ENCODE measurements around the gene DBP.

The DBP gene

GRCh38 chr19:48635966-48636858, 967 bp downstream of the DBP start:
- Mint-ChIP-seq H3K4me1 (peaks cover 29% of the 10 kb centered on the region), H3K4me3 (peak overlapping the region; percentile 86 to 97 (median 86)), H3K9me3 (no peaks in the 10 kb centered on the region), H3K27me3 (ENCODE audit: low read depth) (no peaks in the 10 kb centered on the region), H3K27ac (peak overlapping the region in 2 of 3 experiments; percentile 90 to 97), H3K36me3 (ENCODE audit: low read depth) (peaks cover 5% of the 10 kb centered on the region)
- no peak for TF ChIP-seq CTCF (IDR thresholded peaks at IDR 0.05; ENCODE audit: unreplicated experiment in 3 of 3)

- H3K27ac Mint-ChIP-seq, result peak overlapping the region in 2 of 3 experiments; percentile 43 to 97
- peaks cover 5% of the 10 kb centered on the region for H3K36me3 Mint-ChIP-seq (ENCODE audit: low read depth)
- H3K27me3 Mint-ChIP-seq (ENCODE audit: low read depth), result no peaks in the 10 kb centered on the region
Measured at GRCh38 chr19:48635263-48635965, 1.8 kb downstream of the DBP start.

GRCh38 chr19:48634424-48635262, 2.5 kb downstream of the DBP start:
- peak overlapping the region; percentile 21 to 96 (median 82) for H3K27ac Mint-ChIP-seq
- peaks cover 5% of the 10 kb centered on the region for H3K36me3 Mint-ChIP-seq (ENCODE audit: low read depth)
- H3K4me1 Mint-ChIP-seq, result peaks cover 39% of the 10 kb centered on the region
- no peaks in the 10 kb centered on the region for H3K9me3 Mint-ChIP-seq
- TF ChIP-seq CTCF (IDR thresholded peaks at IDR 0.05; ENCODE audit: unreplicated experiment in 3 of 3), result no peak
- peak overlapping the region; percentile 77 to 80 (median 79) for H3K4me3 Mint-ChIP-seq
- no peaks in the 10 kb centered on the region for H3K27me3 Mint-ChIP-seq (ENCODE audit: low read depth)

More at GRCh38 chr19:48635263-48635965, 1.8 kb downstream of the DBP start:
- no peaks in the 10 kb centered on the region for H3K9me3 Mint-ChIP-seq
- H3K4me3 Mint-ChIP-seq, result peak overlapping the region; percentile 86 to 97 (median 86)
- H3K4me1 Mint-ChIP-seq, result peaks cover 34% of the 10 kb centered on the region
- TF ChIP-seq CTCF (IDR thresholded peaks at IDR 0.05; ENCODE audit: unreplicated experiment in 3 of 3), result no peak

GRCh38 chr19:48634036-48634342, 3.2 kb downstream of the DBP start:
- H3K4me3 Mint-ChIP-seq, result peak overlapping the region; percentile 77 to 80 (median 79)
- H3K36me3 Mint-ChIP-seq (ENCODE audit: low read depth), result peaks cover 5% of the 10 kb centered on the region
- no peaks in the 10 kb centered on the region for H3K9me3 Mint-ChIP-seq
- H3K4me1 Mint-ChIP-seq, result peaks cover 39% of the 10 kb centered on the region
- no peaks in the 10 kb centered on the region for H3K27me3 Mint-ChIP-seq (ENCODE audit: low read depth)
- H3K27ac Mint-ChIP-seq, result peak overlapping the region; percentile 21 to 96 (median 82)
- TF ChIP-seq CTCF (IDR thresholded peaks at IDR 0.05; ENCODE audit: unreplicated experiment in 3 of 3), result no peak

- peak overlapping the region in 1 of 3 experiments; percentile 77 for H3K4me3 Mint-ChIP-seq
- no peaks in the 10 kb centered on the region for H3K9me3 Mint-ChIP-seq
- peaks cover 36% of the 10 kb centered on the region for H3K4me1 Mint-ChIP-seq
- no peak for TF ChIP-seq CTCF (IDR thresholded peaks at IDR 0.05; ENCODE audit: unreplicated experiment in 3 of 3)
- H3K27ac Mint-ChIP-seq, result peak overlapping the region in 1 of 3 experiments; percentile 96
- peaks cover 2% of the 10 kb centered on the region for H3K36me3 Mint-ChIP-seq (ENCODE audit: low read depth)
- H3K27me3 Mint-ChIP-seq (ENCODE audit: low read depth), result no peaks in the 10 kb centered on the region
Measured at GRCh38 chr19:48633148-48634035, 3.8 kb downstream of the DBP start.
